ENCODE measurements around the gene CYRIA.

Gene CYRIA

GRCh38 chr2:16685340-16685715 is 19.7 kb upstream of the CYRIA start:
- Histone ChIP-seq H3K9ac (ENCODE audit: low read depth, low read length) (no peak overlapping the region), H3K4me3 (ENCODE audit: low read length) (no peak overlapping the region), H3K27ac (ENCODE audit: low read depth, low read length) (no peak overlapping the region)

GRCh38 chr2:16684676-16685339 is 19.2 kb upstream of the CYRIA start:
- WGBS, result 95% methylated on average over 6 of the region's 7 CpGs
- Histone ChIP-seq H3K9me3 (ENCODE audit: insufficient read depth, low read depth, low read length) (no peaks in the 10 kb centered on the region), H3K27me3 (ENCODE audit: insufficient read depth, low read length) (peaks cover 13% of the 10 kb centered on the region; the same call in 1 of the 2 replicates), H3K4me1 (ENCODE audit: insufficient read depth, low read length) (no peaks in the 10 kb centered on the region), H3K9ac (ENCODE audit: low read depth, low read length) (no peak overlapping the region), H3K36me3 (ENCODE audit: insufficient read depth, low read length) (no peaks in the 10 kb centered on the region), H3K27ac (ENCODE audit: low read depth, low read length) (no peak overlapping the region), H3K4me3 (ENCODE audit: low read length) (no peak overlapping the region)

More at GRCh38 chr2:16685340-16685715, 19.7 kb upstream of the CYRIA start:
- Histone ChIP-seq H3K9me3 (ENCODE audit: insufficient read depth, low read depth, low read length) (no peaks in the 10 kb centered on the region), H3K4me1 (ENCODE audit: insufficient read depth, low read length) (no peaks in the 10 kb centered on the region), H3K36me3 (ENCODE audit: insufficient read depth, low read length) (no peaks in the 10 kb centered on the region), H3K27me3 (ENCODE audit: insufficient read depth, low read length) (peaks cover 8% of the 10 kb centered on the region; the same call in 1 of the 2 replicates)

DNA sequence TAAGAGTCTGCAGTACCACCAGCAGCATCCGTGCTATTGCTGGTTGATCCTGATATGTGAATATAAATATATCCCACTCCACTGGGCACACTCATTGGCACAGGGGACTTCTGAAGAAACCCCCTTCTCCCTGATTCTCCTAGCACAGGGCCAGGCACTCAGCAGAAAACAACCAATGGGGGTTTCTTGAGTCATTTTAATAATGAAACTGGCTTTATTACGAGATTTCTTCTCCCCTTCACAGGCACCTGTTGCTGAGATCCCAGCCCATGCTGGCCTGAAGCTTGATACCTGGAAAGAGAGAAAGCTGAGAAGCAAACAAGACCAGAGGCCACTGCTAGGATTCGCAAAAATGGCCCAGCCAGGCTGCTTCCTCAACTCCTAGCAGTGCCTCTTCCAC is 17.9 kb upstream of the CYRIA start:
- H3K4me3 ChIP-seq (ENCODE audit: low read length), result no peak overlapping the region
- no peaks in the 10 kb centered on the region for H3K9me3 ChIP-seq (ENCODE audit: insufficient read depth, low read depth, low read length)
- WGBS, result 94% methylated on average over 3 of the region's 3 CpGs
- no peak overlapping the region for H3K9ac ChIP-seq (ENCODE audit: low read depth, low read length)
- no peaks in the 10 kb centered on the region for H3K36me3 ChIP-seq (ENCODE audit: insufficient read depth, low read length)
- H3K27me3 ChIP-seq (ENCODE audit: insufficient read depth, low read length), result peaks cover 20% of the 10 kb centered on the region; the same call in 1 of the 2 replicates
- no peaks in the 10 kb centered on the region for H3K4me1 ChIP-seq (ENCODE audit: insufficient read depth, low read length)
- no peak overlapping the region for H3K27ac ChIP-seq (ENCODE audit: low read depth, low read length)

DNA sequence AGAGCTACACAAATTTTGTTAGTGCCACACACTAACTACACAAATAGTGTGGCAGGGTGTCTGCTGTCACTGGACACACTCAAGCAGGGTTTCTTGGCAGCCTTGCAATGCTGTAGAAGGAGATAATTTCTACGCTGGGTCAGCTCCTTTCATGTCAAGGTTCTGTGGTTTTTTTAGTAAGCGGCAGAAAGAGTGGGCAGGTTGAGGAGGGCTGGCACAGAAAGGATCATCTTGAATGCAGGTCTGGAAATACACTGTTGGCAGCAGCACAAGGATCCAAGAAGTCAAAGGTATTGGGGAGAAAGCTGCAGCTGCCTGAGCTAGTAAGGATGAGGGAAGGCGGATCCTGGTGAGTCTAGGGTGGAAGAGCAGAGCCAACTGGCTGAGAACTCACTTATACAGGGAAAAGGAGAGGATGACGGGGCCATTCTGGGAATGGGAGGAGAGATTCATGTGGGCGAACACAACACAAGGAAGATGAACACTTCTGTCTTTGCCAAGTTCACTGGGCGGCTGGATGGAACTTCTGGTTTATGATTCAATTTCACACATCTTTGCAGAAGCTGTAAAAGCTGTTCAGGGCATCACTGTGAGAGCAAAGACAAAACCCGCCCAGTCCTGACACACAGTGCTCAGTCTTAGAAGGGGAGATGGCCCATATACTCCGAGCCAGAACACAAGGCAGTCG is 16.9 kb upstream of the CYRIA start:
- no peaks in the 10 kb centered on the region for H3K4me1 ChIP-seq (ENCODE audit: insufficient read depth, low read length)
- no peak overlapping the region for H3K27ac ChIP-seq (ENCODE audit: low read depth, low read length)
- no peak overlapping the region for H3K4me3 ChIP-seq (ENCODE audit: low read length)
- H3K9ac ChIP-seq (ENCODE audit: low read depth, low read length), result no peak overlapping the region
- peaks cover 8% of the 10 kb centered on the region for H3K9me3 ChIP-seq (ENCODE audit: insufficient read depth, low read depth, low read length)
- H3K27me3 ChIP-seq (ENCODE audit: insufficient read depth, low read length), result peaks cover 20% of the 10 kb centered on the region; the same call in 1 of the 2 replicates
- WGBS, result 93% methylated on average over 9 of the region's 9 CpGs
- no peaks in the 10 kb centered on the region for H3K36me3 ChIP-seq (ENCODE audit: insufficient read depth, low read length)

- no peaks in the 10 kb centered on the region for H3K36me3 ChIP-seq (ENCODE audit: insufficient read depth, low read length)
- no peak overlapping the region for H3K9ac ChIP-seq (ENCODE audit: low read depth, low read length)
- no peaks in the 10 kb centered on the region for H3K4me1 ChIP-seq (ENCODE audit: insufficient read depth, low read length)
- H3K27me3 ChIP-seq (ENCODE audit: insufficient read depth, low read length), result peaks cover 20% of the 10 kb centered on the region; the same call in 1 of the 2 replicates
- H3K9me3 ChIP-seq (ENCODE audit: insufficient read depth, low read depth, low read length), result peaks cover 10% of the 10 kb centered on the region
- WGBS, result 91% methylated on average over 5 of the region's 5 CpGs
- no peak overlapping the region for H3K27ac ChIP-seq (ENCODE audit: low read depth, low read length)
- H3K4me3 ChIP-seq (ENCODE audit: low read length), result no peak overlapping the region
These were observed 15.1 kb upstream of the CYRIA start for GRCh38 chr2:16680781-16681180.

- WGBS, result 91% methylated on average over 1 of the region's 1 CpG
- no peaks in the 10 kb centered on the region for H3K4me1 ChIP-seq (ENCODE audit: insufficient read depth, low read length)
- H3K27ac ChIP-seq (ENCODE audit: low read depth, low read length), result no peak overlapping the region
- peaks cover 10% of the 10 kb centered on the region for H3K9me3 ChIP-seq (ENCODE audit: insufficient read depth, low read depth, low read length)
- H3K27me3 ChIP-seq (ENCODE audit: insufficient read depth, low read length), result peaks cover 20% of the 10 kb centered on the region; the same call in 1 of the 2 replicates
- H3K4me3 ChIP-seq (ENCODE audit: low read length), result no peak overlapping the region
- no peak overlapping the region for H3K9ac ChIP-seq (ENCODE audit: low read depth, low read length)
- H3K36me3 ChIP-seq (ENCODE audit: insufficient read depth, low read length), result no peaks in the 10 kb centered on the region
These were observed 14.7 kb upstream of the CYRIA start for GRCh38 chr2:16680304-16680703.

DNA sequence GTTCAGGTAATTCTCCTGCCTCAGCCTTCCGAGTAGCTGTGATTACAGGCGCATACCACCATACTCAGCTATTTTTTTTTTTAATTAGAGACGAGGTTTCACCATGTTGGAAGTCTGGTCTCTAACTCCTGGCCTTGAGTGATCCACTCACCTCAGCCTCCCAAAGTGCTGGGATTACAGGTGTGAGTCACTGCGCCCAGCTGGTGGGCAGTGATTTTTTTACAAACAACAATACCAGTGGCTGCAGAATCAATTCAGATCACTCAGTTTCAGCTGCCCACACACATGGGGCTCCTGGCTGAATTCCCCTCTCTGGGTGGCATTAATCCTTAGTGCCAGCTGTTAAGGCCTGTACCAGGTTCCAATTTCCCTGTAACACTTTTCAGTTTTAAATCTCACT is 13.3 kb upstream of the CYRIA start:
- 73% methylated on average over 4 of the region's 4 CpGs for WGBS
- Histone ChIP-seq H3K4me1 (ENCODE audit: insufficient read depth, low read length) (no peaks in the 10 kb centered on the region), H3K4me3 (ENCODE audit: low read length) (no peak overlapping the region), H3K36me3 (ENCODE audit: insufficient read depth, low read length) (no peaks in the 10 kb centered on the region), H3K27me3 (ENCODE audit: insufficient read depth, low read length) (peaks cover 20% of the 10 kb centered on the region; the same call in 1 of the 2 replicates), H3K9ac (ENCODE audit: low read depth, low read length) (no peak overlapping the region), H3K27ac (ENCODE audit: low read depth, low read length) (no peak overlapping the region), H3K9me3 (ENCODE audit: insufficient read depth, low read depth, low read length) (peaks cover 10% of the 10 kb centered on the region)

- WGBS, result no CpG with 5 or more reads among the region's 1 CpG
These were observed 12.2 kb upstream of the CYRIA start for GRCh38 chr2:16677875-16678274.

GRCh38 chr2:16675781-16676180 is 10.1 kb upstream of the CYRIA start:
- no peak overlapping the region for H3K9ac ChIP-seq (ENCODE audit: low read depth, low read length)
- no peaks in the 10 kb centered on the region for H3K4me1 ChIP-seq (ENCODE audit: insufficient read depth, low read length)
- WGBS, result 75% methylated on average over 3 of the region's 3 CpGs
- H3K36me3 ChIP-seq (ENCODE audit: insufficient read depth, low read length), result no peaks in the 10 kb centered on the region
- H3K27ac ChIP-seq (ENCODE audit: low read depth, low read length), result no peak overlapping the region
- no peak overlapping the region for H3K4me3 ChIP-seq (ENCODE audit: low read length)
- H3K27me3 ChIP-seq (ENCODE audit: insufficient read depth, low read length), result peaks cover 17% of the 10 kb centered on the region; the same call in 1 of the 2 replicates
- H3K9me3 ChIP-seq (ENCODE audit: insufficient read depth, low read depth, low read length), result peaks cover 10% of the 10 kb centered on the region

More at GRCh38 chr2:16677875-16678274, 12.2 kb upstream of the CYRIA start:
- Histone ChIP-seq H3K9ac (ENCODE audit: low read depth, low read length) (no peak overlapping the region), H3K27me3 (ENCODE audit: insufficient read depth, low read length) (peaks cover 20% of the 10 kb centered on the region; the same call in 1 of the 2 replicates), H3K9me3 (ENCODE audit: insufficient read depth, low read depth, low read length) (peaks cover 10% of the 10 kb centered on the region), H3K4me1 (ENCODE audit: insufficient read depth, low read length) (no peaks in the 10 kb centered on the region), H3K4me3 (ENCODE audit: low read length) (no peak overlapping the region), H3K36me3 (ENCODE audit: insufficient read depth, low read length) (no peaks in the 10 kb centered on the region), H3K27ac (ENCODE audit: low read depth, low read length) (no peak overlapping the region)

DNA sequence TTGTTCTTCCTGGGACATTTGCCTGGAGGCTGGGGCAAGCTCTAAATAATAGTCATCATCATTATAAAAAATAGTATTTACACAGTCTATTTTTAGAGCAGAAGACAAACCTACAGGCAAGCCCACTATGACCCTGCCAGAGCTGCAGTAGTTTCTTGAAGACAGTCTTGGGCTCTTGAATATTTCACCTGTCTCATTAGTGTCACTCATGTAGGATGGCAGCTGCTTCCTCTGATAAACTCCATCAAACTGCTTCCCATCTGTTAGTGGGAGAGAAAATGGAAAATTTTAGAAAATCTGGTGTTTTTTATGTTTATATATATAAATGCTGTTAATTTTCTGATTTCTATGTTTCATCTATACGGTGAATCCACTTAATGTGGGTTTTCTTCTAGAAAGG is 8.5 kb upstream of the CYRIA start:
- peaks cover under 1% of the 10 kb centered on the region; the same call in 1 of the 2 replicates for H3K27me3 ChIP-seq (ENCODE audit: insufficient read depth, low read length)
- H3K4me3 ChIP-seq (ENCODE audit: low read length), result no peak overlapping the region
- no CpG with 5 or more reads among the region's 1 CpG for WGBS
- no peaks in the 10 kb centered on the region for H3K4me1 ChIP-seq (ENCODE audit: insufficient read depth, low read length)
- H3K27ac ChIP-seq (ENCODE audit: low read depth, low read length), result no peak overlapping the region
- no peaks in the 10 kb centered on the region for H3K36me3 ChIP-seq (ENCODE audit: insufficient read depth, low read length)
- peaks cover 10% of the 10 kb centered on the region for H3K9me3 ChIP-seq (ENCODE audit: insufficient read depth, low read depth, low read length)
- no peak overlapping the region for H3K9ac ChIP-seq (ENCODE audit: low read depth, low read length)

DNA sequence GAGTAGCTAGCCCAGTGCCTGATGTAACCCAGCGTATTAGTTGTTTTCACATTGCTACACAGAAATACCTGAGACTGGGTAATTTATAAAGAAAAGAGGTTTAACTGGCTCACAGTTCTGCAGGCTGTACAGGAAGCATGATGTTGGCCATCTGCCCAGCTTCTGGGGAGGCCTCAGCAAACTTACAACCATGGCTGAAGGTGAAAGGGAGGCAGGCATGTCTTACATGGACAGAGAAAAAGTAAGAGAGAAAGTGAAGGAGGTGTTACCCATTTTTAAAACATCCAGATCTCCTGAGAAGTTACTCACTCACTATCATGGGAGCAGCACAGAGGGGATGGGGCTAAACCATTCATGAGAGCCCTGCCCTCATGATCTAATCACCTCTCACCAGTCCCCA is 6.1 kb upstream of the CYRIA start:
- Histone ChIP-seq H3K27me3 (ENCODE audit: insufficient read depth, low read length) (peaks cover 6% of the 10 kb centered on the region; the same call in 1 of the 2 replicates), H3K4me3 (ENCODE audit: low read length) (no peak overlapping the region), H3K4me1 (ENCODE audit: insufficient read depth, low read length) (no peaks in the 10 kb centered on the region), H3K9me3 (ENCODE audit: insufficient read depth, low read depth, low read length) (no peaks in the 10 kb centered on the region), H3K36me3 (ENCODE audit: insufficient read depth, low read length) (no peaks in the 10 kb centered on the region), H3K9ac (ENCODE audit: low read depth, low read length) (no peak overlapping the region), H3K27ac (ENCODE audit: low read depth, low read length) (no peak overlapping the region)
- WGBS, result 100% methylated on average over 1 of the region's 1 CpG
